ENCODE data around the gene CDKAL1.
A peak's percentile ranks its signal among the peaks of the same experiment; 100 is the strongest.

The CDKAL1 gene

GRCh38 chr6:20837189-20837588, 302.9 kb downstream of the CDKAL1 start:
- no peak for DNase-seq (ENCODE audit: low read depth)
- no peak for TF ChIP-seq CTCF (IDR thresholded peaks at IDR 0.05; ENCODE audit: low read length, missing control alignments)
- no peak overlapping the region for H3K4me3 ChIP-seq (replicated peaks; ENCODE audit: low read depth, low read length)

- no peak overlapping the region for H3K4me3 ChIP-seq (replicated peaks; ENCODE audit: low read depth, low read length)
- no peak for DNase-seq (ENCODE audit: low read depth)
- no peak for TF ChIP-seq CTCF (IDR thresholded peaks at IDR 0.05; ENCODE audit: low read length, missing control alignments)
Measured at GRCh38 chr6:20838113-20838512, 303.9 kb downstream of the CDKAL1 start.

- DNase-seq (ENCODE audit: low read depth), result no peak
- TF ChIP-seq CTCF (IDR thresholded peaks at IDR 0.05; ENCODE audit: low read length, missing control alignments), result peak; percentile 28
- H3K4me3 ChIP-seq (replicated peaks; ENCODE audit: low read depth, low read length), result no peak overlapping the region
Measured at GRCh38 chr6:20839630-20840029, 305.4 kb downstream of the CDKAL1 start.

GRCh38 chr6:20840675-20841074, 306.4 kb downstream of the CDKAL1 start:
- no peak for TF ChIP-seq CTCF (IDR thresholded peaks at IDR 0.05; ENCODE audit: low read length, missing control alignments)
- DNase-seq (ENCODE audit: low read depth), result peak; percentile 50
- H3K4me3 ChIP-seq (replicated peaks; ENCODE audit: low read depth, low read length), result no peak overlapping the region

GRCh38 chr6:20841806-20842205, 307.5 kb downstream of the CDKAL1 start:
- no peak for DNase-seq (ENCODE audit: low read depth)
- TF ChIP-seq CTCF (IDR thresholded peaks at IDR 0.05; ENCODE audit: low read length, missing control alignments), result no peak
- H3K4me3 ChIP-seq (replicated peaks; ENCODE audit: low read depth, low read length), result no peak overlapping the region

- no peak for TF ChIP-seq CTCF (IDR thresholded peaks at IDR 0.05; ENCODE audit: low read length, missing control alignments)
- DNase-seq (ENCODE audit: low read depth), result no peak
- H3K4me3 ChIP-seq (replicated peaks; ENCODE audit: low read depth, low read length), result no peak overlapping the region
Measured at GRCh38 chr6:20845592-20845991, 311.3 kb downstream of the CDKAL1 start.

- TF ChIP-seq CTCF (IDR thresholded peaks at IDR 0.05; ENCODE audit: low read length, missing control alignments), result no peak
Measured at GRCh38 chr6:20846602-20847028, 312.4 kb downstream of the CDKAL1 start.

More at GRCh38 chr6:20846602-20847028, 312.4 kb downstream of the CDKAL1 start:
- H3K4me3 ChIP-seq (replicated peaks; ENCODE audit: low read depth, low read length), result no peak overlapping the region
- DNase-seq (ENCODE audit: low read depth), result peak; percentile 53
